Lower lobe of right lung (tissue), 2 donors: ENCODE data around the gene YLPM1. TPM values are rescaled to one million over a fixed set of nuclear protein-coding genes. Genes with fewer than 3 reads are reported as not detected.

Experiments
- ATAC-seq, 2 donors: fragments of 200-7000 bp; cut with Tn5 transposase; one replicate each; pipeline ENCODE4 v1.9.1; 2020 to 2022; ENCODE audit warnings: mild to moderate bottlenecking in 2 of 2, moderate library complexity in 2 of 2
- DNase-seq: peaks from one replicate; pipeline ENCODE4 v3.0.0-alpha.2; 2020
- H3K27ac ChIP-seq: fragments of 200-600 bp; one replicate; pipeline ENCODE4 v1.8.0; 2022
- H3K27me3 ChIP-seq: fragments of 200-600 bp; one replicate; pipeline ENCODE4 v1.8.0; 2022; ENCODE audit warnings: low read depth
- H3K36me3 ChIP-seq: fragments of 200-600 bp; one replicate; pipeline ENCODE4 v1.8.0; 2022; ENCODE audit warnings: mild to moderate bottlenecking
- H3K4me1 ChIP-seq: fragments of 200-600 bp; one replicate; pipeline ENCODE4 v1.8.0; 2022
- H3K4me3 ChIP-seq: fragments of 200-600 bp; one replicate; pipeline ENCODE4 v1.8.0; 2022; ENCODE audit warnings: mild to moderate bottlenecking
- H3K9me3 ChIP-seq: fragments of 200-600 bp; one replicate; pipeline ENCODE4 v1.8.0; 2022
- intact Hi-C: fragments of 100-400 bp; cut with DNase I; formaldehyde crosslinking; loops from one replicate; pipeline ENCODE4 v1.11.0; 2022
- total RNA-seq: library from RNA; stranded (reverse); fragmentation: NEBNext Ultra II Directional; extraction: Animal tissue kit (Norgen Biotek cat#: 25700); gene quantifications from one replicate; pipeline ENCODE4 v1.2.1, GENCODE V29; 2021
- TF ChIP-seq, protein P1 (sequence below): fragments of 200-600 bp; IDR thresholded peaks from one replicate; pipeline ENCODE4 v1.8.0; 2022; ENCODE audit warnings: antibody characterized with exemption, mild to moderate bottlenecking
- donor health status: DM: no; HTN: yes; CAD: no; lungs with severe emphysema.

YLPM1 gene
- total RNA-seq, 1 donor from 2014 or later = 58.0 TPM

DNA sequence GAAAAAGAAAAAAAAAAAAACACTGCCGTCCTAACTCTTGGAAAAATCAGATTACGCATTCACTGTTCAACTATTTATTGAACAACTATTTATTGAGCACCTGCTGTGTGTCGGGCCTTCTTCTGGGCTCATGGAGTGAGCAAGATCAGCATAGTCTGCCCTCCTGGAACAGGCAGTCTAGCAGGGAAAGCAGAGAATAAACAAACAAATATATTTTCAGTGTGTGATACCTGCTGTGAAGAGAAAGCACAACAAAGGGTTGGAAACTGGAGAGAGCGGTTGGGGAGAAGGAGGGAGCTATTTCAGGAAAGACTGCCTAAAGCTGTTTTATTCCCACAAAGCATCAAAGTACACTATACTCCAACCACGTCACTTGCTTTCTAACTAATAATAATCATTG, 102.0 kb downstream of the YLPM1 start:
- TF ChIP-seq, protein P1, sequence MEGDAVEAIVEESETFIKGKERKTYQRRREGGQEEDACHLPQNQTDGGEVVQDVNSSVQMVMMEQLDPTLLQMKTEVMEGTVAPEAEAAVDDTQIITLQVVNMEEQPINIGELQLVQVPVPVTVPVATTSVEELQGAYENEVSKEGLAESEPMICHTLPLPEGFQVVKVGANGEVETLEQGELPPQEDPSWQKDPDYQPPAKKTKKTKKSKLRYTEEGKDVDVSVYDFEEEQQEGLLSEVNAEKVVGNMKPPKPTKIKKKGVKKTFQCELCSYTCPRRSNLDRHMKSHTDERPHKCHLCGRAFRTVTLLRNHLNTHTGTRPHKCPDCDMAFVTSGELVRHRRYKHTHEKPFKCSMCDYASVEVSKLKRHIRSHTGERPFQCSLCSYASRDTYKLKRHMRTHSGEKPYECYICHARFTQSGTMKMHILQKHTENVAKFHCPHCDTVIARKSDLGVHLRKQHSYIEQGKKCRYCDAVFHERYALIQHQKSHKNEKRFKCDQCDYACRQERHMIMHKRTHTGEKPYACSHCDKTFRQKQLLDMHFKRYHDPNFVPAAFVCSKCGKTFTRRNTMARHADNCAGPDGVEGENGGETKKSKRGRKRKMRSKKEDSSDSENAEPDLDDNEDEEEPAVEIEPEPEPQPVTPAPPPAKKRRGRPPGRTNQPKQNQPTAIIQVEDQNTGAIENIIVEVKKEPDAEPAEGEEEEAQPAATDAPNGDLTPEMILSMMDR = no peak
- H3K4me3 ChIP-seq = no peak overlapping the region
- intact Hi-C loops = no loop called here
- H3K36me3 ChIP-seq = no peaks in the 10 kb centered on the region
- no peak for ATAC-seq
- peaks cover 12% of the 10 kb centered on the region for H3K4me1 ChIP-seq
- no peak overlapping the region for H3K27ac ChIP-seq
- no peaks in the 10 kb centered on the region for H3K27me3 ChIP-seq
- no peak for DNase-seq
- H3K9me3 ChIP-seq = no peaks in the 10 kb centered on the region

DNA sequence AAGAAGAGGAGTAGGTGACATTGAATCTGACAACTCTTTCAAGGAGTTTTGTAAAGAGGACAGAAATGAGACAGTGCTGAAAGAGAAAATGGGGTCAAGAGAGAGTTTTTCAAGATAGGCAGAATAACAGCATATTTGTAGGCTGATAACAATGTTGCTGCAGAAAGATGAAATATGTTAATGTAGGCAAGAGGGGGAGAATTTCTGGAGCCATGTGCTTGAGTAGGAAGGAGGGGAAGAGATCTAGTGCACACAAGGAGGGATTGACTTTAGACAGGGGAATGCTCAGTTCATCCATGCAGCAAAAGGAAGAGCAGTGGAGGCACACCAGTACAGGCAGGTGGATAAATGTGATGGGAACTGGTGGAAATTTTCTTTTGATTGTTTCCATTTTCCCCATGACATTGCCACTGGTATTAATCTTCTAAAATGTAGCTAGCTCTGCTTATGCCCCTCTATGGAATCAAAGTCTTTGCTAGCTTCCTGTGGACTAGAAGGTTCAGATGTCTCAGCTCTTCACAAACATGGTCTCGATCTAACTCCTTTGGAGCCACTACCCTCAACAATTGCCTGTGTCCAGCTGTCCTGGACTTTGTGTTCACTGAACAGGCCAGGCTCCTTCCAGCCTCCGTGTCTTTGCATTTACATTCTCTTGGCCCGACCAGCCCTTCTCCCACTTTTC, 103.7 kb downstream of the YLPM1 start:
- Histone ChIP-seq H3K4me3 (no peak overlapping the region), H3K36me3 (no peaks in the 10 kb centered on the region), H3K4me1 (peaks cover 12% of the 10 kb centered on the region), H3K9me3 (no peaks in the 10 kb centered on the region), H3K27ac (no peak overlapping the region), H3K27me3 (no peaks in the 10 kb centered on the region)
- intact Hi-C loops = no loop called here
- no peak for DNase-seq
- no peak for ATAC-seq
- TF ChIP-seq, protein P1 = no peak

DNA sequence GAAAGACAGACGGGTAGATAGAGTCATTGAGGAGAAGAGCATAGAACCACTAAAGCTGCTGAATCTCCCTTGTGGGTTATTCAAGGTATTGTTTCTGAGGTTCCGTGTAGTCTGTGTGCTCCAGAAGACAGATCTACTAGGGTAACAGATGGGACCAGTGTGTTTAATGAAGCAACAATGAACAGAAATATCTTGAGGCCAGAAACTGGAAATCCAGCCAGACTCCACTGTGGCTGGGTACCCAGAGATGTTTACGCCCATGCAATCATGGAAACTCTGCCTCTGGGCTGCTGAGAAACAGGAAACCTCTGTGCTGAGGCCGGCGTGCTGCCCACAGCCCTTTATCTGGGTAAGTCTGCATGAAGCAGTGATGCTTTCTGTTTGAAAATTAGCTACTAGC, 104.6 kb downstream of the YLPM1 start:
- no peak for ATAC-seq
- TF ChIP-seq, protein P1 = no peak
- H3K27ac ChIP-seq = no peak overlapping the region

DNA sequence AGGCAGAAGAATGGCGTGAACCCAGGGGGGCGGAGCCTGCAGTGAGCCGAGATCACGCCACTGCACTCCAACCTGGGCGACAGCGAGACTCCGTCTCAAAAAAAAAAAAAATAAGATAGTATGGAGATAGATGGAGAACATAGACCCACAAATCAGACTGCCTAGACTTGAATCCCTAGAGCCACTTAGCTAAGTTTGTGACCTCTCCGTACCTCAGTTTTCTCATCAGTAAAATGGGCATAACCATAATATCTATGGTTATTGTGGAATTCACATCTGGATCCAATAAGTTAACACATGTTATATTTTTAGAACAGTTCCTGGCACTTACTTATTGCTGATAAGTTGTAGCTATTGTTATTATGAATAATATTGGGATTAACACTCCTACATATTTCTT, 105.6 kb downstream of the YLPM1 start:
- Histone ChIP-seq H3K27ac (no peak overlapping the region), H3K36me3 (no peaks in the 10 kb centered on the region), H3K27me3 (no peaks in the 10 kb centered on the region), H3K4me3 (no peak overlapping the region), H3K4me1 (peaks cover 2% of the 10 kb centered on the region), H3K9me3 (no peaks in the 10 kb centered on the region)
- TF ChIP-seq, protein P1 = no peak
- DNase-seq (no peak), ATAC-seq (no peak)
- intact Hi-C loops = no loop called here

More for the DNA sequence above, 104.6 kb downstream of the YLPM1 start:
- DNase-seq = no peak
- H3K4me1 ChIP-seq = peaks cover 12% of the 10 kb centered on the region
- H3K4me3 ChIP-seq = no peak overlapping the region
- no peaks in the 10 kb centered on the region for H3K27me3 ChIP-seq
- H3K9me3 ChIP-seq = no peaks in the 10 kb centered on the region
- no peaks in the 10 kb centered on the region for H3K36me3 ChIP-seq
- intact Hi-C loops = no loop called here

DNA sequence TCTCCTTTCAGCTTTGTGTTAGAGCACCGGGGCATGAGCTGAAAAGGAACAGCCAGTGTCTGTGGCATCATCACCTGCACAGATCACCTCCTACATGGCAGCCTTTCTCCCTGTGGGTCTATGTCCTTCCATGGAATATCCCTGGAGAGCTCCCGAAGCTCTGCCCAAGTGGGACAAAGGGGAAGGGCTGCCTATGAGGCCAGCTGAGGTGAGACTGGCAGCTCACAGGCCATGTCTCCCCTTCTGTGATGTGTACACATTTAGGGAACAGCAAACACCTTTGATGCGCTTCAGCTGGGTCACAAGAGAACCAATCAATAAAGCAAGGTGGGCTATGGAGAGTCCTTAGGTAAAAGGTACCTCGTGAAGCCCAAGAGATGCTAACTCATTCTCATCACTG, 108.7 kb downstream of the YLPM1 start:
- intact Hi-C loops = no loop called here
- peaks cover 8% of the 10 kb centered on the region for H3K4me1 ChIP-seq
- H3K4me3 ChIP-seq = no peak overlapping the region
- no peaks in the 10 kb centered on the region for H3K9me3 ChIP-seq
- DNase-seq (no peak), ATAC-seq (no peak)
- no peaks in the 10 kb centered on the region for H3K36me3 ChIP-seq
- H3K27me3 ChIP-seq = no peaks in the 10 kb centered on the region
- H3K27ac ChIP-seq = no peak overlapping the region
- TF ChIP-seq, protein P1 = no peak
